Stimulated activated CD4-positive, alpha-beta T cell treated with anti-CD3 and anti-CD28 coated beads, Interleukin-12 subunit alpha, Interleukin-12 subunit beta, amount 100 ng/mL, for 48 hours (primary cell): Measurements from ENCODE around the gene CLCA2.

ENCODE experiments used
- DNase-seq, 3 donors: peaks; one replicate each; pipeline ENCODE4 v3.0.0-alpha.2; 2020; ENCODE audit warnings: low read depth in 2 of 3, low spot score in 1 of 3

The CLCA2 gene

DNA sequence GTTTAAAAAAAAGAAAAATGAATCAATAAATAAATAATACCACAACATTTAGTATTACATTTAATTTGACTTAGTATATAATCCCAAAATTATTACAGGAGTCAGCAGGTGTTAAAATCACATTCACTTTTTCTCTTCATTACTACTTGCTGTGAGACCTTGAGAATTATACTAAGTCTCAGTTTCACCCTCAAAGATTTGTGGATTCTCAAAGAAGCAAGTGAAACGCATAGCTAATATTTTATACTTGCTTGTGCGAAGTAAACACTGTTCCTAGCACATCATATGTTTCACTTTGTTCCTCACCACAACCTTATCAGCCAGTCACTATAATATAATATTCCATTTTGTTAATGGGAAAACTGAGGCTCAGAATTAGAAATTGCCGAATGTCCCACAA lies 48.8 kb downstream of the CLCA2 start:
- no peak for DNase-seq

DNA sequence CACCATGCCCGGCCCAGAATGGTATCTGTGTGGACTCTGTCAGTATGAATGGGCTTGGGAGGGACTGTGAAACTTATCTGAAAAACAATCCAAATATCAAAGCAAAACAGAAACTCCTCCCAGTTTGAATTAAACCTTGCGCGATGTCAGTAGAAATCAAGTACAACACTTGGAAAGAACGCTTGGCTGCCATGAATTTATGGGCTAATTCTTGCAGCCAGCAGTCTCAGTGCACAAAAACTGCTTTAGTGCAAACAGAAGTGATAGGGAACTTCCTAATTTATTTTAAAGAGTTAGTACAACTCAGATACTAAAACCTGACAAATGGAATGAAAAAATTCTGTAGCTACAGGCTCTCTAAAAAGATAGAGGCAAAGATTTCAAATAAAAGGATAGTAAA lies 53.3 kb downstream of the CLCA2 start:
- no peak for DNase-seq

DNA sequence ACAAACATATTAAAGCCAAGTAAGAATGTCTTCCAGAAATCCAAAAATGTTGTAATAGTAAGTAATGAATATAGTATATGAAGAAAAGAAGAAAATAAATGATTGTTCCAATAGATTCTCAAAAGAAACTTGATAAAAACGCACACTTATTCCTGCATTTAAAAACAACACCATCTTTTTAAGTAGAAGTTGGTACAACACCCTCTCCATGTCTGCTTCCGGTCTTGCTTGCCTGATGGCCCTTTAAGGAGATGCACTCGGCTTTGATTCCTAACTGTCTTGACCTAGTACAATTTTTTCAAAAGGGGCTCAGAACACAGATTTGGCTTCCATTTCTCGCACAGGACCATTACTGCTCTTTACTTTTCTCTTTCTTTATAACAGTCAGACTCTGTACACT lies 53.7 kb downstream of the CLCA2 start:
- DNase-seq: no peak

DNA sequence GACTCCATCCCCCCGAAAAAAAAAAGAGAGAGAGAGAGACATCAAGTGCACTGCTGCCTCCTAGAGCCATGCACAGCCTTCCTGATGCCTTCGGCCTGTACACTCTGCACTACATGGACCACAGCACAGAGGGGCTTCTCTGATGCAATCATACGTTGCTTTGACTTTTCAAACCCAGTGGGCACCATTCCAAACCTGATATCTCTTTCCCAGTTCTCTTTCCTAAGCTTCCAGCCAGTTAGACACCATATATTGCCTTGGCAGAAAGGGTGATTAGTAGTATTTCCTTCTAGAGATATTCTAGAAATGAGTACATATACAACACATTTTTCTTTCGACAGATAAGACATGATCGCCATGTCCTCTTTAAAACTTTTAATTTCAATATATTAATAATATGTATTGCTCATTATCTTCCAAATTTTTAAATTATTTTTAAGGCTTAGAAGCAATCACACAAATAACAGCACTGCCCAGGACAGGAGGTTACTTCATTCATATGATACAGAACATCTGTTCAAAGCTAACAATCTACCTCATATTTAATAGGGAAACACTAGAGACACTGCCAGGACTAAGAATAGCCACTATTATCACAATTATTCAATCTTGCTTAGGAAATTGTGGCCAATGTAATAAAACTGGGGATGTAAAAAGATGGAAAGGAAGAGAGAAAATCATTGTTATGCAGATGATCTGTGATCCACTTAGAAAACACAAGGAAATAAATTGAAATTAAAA lies 54.6 kb downstream of the CLCA2 start:
- DNase-seq: no peak

DNA sequence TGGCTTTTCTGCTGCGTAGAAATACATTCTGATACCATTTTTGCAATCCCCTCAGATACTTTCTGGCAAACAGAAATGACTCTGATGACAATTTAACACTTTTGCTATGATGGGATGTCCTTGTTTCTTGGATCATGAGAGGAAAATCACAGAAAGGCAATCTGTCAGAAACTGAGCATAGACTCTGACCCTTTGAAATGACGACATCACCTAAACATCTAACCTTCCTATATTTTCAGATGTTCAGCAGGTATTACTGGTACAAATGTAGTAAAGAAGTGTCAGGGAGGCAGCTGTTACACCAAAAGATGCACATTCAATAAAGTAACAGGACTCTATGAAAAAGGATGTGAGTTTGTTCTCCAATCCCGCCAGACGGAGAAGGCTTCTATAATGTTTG lies 58.0 kb downstream of the CLCA2 start:
- no peak for DNase-seq

DNA sequence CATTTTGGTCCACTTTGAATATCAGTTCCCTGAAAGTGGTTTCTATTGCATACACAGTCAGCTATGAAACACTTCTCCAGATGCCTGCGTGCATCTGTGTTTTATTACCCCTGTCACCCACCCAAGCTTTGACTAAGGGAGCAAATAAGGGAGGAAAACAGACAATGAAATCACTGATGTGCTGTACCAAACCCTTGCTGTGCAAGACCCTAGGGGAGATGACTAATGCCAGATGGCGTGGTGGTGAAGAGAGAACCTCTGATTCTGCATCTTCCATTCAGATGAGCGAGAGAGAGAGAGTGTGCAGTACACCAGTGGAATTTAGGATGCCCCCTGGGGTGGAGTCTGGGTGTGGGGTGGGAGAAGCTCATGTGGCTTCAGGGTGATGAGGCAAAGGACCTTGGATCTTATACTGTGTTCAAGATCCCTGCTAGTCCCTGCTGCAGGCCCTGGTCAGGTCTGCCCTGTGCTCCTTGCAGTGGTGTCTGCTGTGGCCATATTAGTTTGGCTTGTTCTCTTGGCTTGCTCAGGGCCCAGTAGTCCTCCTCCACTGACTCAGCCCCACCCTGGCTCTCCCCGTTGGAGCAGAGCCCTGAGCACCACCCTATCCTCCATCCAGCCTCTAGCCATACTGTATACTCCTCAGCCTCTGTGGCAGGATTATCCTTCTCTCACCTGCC lies 63.3 kb downstream of the CLCA2 start:
- DNase-seq: no peak

GRCh38 chr1:86487811-86488141 lies 63.8 kb downstream of the CLCA2 start:
- DNase-seq: no peak

GRCh38 chr1:86489242-86489878 lies 65.4 kb downstream of the CLCA2 start:
- DNase-seq: no peak

GRCh38 chr1:86491171-86491950 lies 67.4 kb downstream of the CLCA2 start:
- DNase-seq: no peak

- DNase-seq: no peak
These were observed 74.3 kb downstream of the CLCA2 start for GRCh38 chr1:86498281-86498680.

DNA sequence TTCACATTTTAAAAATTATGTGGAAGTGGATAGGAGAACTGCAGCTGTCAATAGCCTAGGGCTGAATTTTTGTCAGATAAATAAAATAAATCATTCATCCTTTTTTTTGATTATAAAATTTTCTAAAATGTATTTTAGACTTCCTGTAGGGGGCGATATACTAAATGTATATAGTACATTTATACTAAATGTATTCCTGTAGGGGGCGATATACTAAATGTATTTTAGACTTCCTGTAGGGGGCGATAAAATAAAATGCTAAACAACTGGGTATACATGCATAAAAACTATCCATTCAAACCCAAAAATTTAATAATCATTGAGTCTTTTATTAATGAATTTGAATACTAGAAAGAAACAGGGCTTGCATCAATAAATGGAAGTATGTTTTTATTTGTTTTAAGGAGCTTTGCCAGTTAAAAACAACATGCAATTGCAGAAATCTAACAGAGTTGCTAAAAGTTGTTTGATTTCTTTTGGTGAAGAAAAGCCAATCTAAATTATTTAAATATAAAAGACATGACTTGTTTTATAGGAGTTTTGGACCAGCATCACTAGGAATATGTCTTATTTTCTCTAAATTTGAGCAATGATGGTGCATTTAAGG lies 76.1 kb downstream of the CLCA2 start:
- DNase-seq: no peak

- DNase-seq: no peak
These were observed 76.7 kb downstream of the CLCA2 start for GRCh38 chr1:86500714-86501113.

- DNase-seq: peak in 2 of 3 donors; percentile 5 to 15
These were observed 78.2 kb downstream of the CLCA2 start for GRCh38 chr1:86502125-86502646.

DNA sequence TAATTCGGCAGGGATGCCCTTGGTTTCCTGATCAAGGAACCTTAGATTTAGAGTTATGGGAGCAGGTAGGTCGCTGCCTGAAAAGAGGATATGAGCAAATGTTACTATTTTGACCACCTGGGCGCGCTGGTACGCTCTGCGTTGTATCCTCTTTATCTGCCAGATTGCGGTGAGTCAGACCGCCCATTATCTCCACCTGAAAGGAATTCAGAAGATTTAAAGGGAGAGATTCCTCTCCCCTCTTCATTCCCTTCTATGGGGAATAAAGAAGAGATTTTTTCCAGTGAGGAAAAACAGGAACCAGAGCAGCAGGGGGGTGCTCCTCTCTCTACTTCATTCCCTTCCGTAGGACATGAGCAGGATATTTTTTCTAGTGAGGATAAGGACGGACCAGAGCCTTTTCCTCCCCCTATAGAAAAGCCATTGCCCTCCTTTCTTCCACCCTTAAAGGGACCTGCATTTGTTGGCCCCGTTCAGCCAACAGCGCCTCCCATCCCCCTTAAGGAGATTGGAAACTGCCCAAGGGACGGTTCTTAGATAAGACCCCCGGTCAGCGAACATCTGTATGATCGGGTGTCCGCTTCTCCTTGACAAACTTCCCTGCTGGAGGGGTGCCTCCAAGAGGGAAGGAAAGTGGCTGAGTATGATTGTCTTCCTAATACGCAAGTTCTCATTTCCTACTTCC lies 78.9 kb downstream of the CLCA2 start:
- no peak for DNase-seq

GRCh38 chr1:86503406-86504136 lies 79.6 kb downstream of the CLCA2 start:
- DNase-seq: no peak

- no peak for DNase-seq
These were observed 80.1 kb downstream of the CLCA2 start for GRCh38 chr1:86504137-86504479.

- no peak for DNase-seq
These were observed 81.1 kb downstream of the CLCA2 start for GRCh38 chr1:86504895-86505563.

- no peak for DNase-seq
These were observed 81.6 kb downstream of the CLCA2 start for GRCh38 chr1:86505564-86505902.
